Peyer's patch (tissue), 4 donors: Measurements from ENCODE around the gene IL3RA.
"Not testable (repeated sequence)": the region's sequence is repeated elsewhere in the genome, so short reads cannot be mapped to it uniquely, and the experiment has no call there.

Experiments used
- CTCF ChIP-seq, 6 experiments: fragments of 450-650 bp in 4 of 6; fragments of 200-600 bp in 2 of 6; sonication (generic) in 1 of 6; IDR thresholded peaks; one replicate each; pipeline ENCODE4 v1.5.1; 2017 to 2019; ENCODE audit warnings: antibody characterized with exemption in 6 of 6, mild to moderate bottlenecking in 3 of 6, moderate library complexity in 1 of 6
- POLR2A ChIP-seq, 2 donors: fragments of 450-650 bp; IDR thresholded peaks; one replicate each; pipeline ENCODE4 v1.5.1; 2017; ENCODE audit warnings: antibody characterized with exemption in 2 of 2, mild to moderate bottlenecking in 2 of 2, moderate library complexity in 2 of 2

GRCh38 chrX:1332433-1332832 is 4.2 kb upstream of the IL3RA start:
- TF ChIP-seq CTCF, POLR2A (IDR thresholded peaks at IDR 0.05): not testable (repeated sequence)
